GM18502 (cell line): ENCODE measurements around the gene KRT28.
"Not testable (repeated sequence)": the region's sequence is repeated elsewhere in the genome, so short reads cannot be mapped to it uniquely, and the experiment has no call there.

Experiments used
- ATAC-seq: cut with Tn5 transposase; IDR thresholded peaks from one replicate; pipeline ENCODE4 v1.9.1; 2021; ENCODE audit warnings: mild to moderate bottlenecking; ENCODE audit not compliant: unreplicated experiment, poor library complexity

KRT28 gene

DNA sequence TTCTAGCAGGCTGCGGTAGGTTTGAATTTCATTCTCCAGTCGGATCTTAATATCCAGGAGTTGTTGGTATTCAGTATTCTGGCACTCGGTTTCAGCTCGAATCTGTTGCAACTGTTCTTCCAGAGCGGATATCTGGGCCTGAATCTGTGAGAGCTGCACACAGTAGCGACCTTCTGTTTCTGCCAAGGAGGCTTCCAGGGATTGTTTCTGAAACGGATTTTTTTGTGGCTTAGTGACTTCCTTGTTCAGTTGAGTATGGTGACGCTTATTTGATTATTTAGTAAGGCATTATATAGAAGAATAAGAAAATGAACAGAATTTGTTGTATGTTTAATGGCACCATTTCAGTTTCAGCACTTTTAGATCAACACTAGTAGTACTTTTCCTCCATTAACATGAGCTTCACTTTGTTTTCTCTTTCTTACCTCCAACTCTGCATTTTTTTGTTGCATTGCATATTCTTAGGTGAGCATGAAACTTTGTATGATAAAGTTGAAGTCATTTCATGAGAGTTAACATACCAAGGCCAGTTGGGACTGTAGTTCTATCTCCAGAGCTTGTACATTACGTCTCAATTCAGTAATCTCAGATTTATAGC lies 19.9 kb upstream of the KRT28 start:
- no peak for ATAC-seq

DNA sequence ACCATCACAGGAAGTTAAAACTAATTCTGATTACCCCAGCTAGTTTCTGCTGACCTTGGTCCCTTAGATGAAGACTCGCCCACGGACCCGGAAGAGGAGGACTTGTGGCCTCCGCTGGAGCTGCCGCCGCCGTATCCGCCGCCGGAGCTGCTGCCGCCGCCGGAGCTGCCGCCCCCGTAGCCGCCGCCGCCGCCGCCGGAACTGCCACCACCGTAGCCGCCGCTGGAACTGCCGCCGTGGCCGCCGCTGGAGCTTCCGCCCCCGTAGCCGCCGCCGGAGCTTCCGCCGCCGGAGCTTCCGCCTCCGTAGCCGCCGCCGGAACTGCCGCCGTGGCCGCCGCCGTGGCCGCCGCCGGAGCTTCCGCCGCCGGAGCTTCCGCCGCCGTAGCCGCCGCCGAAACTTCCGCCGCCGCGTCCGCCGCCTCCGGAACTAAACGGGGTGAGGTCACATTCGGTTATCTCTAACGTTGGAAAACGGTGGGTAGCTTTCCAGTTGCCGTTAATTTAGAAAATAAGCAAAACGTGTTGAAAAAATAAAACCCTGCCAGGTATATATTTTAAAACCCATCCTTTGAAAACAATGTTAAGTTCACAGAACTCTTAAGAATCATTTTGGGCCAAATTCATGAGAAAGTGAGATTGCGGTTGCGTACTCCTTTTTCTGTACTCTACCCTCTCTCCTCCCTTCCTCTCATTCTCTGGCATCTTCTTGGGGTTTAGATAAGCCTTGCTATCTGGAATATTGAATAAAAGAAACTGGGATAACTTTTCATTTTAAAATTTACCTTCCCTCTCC lies 19.2 kb upstream of the KRT28 start:
- peak; percentile 76 for ATAC-seq

DNA sequence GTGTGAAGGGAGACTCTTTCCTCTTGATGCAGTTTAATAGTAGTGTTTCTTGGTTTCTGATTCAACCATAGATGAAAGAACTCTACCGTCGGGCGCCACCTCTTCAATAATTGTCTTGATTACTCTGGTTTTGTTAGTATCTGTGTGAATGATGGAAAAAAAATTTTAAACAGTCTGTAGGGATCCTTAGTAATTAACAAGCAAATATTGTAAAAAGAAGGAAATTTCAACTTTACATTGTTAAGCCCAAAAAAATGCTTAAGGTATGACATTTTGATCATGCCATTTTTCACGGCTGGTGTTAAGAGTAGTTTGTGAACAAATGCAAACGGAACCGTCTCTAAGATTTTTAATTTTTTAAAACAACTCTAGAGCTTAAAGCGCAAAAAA lies 18.6 kb upstream of the KRT28 start:
- ATAC-seq = no peak

DNA sequence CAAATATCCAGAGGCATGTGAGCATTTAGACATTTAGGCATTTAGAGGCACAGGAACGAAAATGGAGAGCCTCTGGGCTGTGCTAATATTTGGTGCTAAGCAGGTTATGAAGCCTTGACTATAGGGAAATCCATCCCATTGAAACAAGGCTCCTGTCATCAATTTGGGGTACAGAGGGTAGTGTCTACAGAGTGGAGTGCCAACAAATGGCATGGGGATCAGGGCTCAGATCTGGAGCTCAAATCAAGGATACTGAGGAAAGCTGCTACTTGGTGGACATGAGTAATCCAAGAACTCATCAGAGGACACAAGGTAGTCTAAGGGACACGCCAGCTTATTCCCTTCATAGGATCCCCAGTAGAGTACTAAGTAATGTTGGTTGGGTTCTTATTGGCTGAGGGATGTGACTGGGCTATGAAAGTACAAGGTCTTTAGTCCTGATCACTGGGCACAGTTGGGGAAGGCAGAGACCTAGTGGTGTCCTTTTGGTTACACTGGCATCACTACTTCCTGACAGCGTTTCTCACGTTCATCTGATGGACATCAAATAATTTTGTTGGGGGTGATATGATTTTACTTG lies 17.4 kb upstream of the KRT28 start:
- no peak for ATAC-seq

DNA sequence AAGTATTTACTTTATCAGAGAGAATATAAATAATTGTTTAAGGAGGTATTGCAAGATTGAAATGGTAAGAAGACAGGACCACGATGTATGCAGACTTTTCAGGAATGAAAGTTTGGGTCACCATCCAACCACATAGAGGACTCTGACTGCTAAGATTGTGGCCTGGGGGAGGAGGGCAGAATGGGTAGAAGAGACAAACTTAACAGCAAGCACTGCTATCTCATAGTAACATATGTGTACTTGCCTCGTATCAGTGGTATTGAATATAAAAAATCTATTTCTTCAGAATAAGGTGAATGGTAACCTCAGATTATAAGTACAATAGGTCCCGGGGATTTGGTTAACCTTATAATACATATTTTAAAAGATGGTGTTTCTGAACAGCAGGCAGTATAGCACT lies 16.8 kb upstream of the KRT28 start:
- no peak for ATAC-seq

DNA sequence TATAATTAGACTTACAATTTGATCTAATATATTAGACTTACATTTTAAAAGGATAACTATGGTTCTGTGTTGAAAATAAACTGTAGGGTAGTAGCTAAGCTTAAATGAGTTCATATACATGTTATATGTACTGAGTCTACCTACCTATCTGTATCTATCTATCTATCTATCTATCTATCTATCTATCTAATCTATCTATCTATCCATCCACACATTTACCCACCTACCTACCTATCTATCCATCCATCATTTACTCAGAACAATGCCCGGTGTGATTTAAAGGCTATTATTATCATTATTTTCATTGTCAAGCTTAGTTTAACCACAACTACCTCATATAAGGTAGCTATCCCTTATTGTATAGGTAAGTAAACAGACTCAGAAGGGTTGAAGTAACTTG lies 15.6 kb upstream of the KRT28 start:
- no peak for ATAC-seq

DNA sequence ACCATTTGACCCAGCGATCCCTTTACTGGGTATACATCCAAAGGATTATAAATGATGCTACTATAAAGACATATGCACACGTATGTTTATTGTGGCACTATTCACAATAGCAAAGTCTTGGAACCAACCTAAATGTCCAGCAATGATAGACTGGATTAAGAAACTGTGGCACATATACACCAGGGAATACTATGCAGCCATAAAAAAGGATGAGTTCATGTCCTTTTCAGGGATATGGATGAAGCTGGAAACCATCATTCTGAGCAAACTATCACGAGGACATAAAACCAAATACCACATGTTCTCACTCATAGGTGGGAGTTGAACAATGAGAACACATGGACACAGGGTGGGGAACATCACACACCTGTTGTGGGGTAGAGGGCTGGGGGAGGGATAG lies 14.9 kb upstream of the KRT28 start:
- ATAC-seq = not testable (repeated sequence)

DNA sequence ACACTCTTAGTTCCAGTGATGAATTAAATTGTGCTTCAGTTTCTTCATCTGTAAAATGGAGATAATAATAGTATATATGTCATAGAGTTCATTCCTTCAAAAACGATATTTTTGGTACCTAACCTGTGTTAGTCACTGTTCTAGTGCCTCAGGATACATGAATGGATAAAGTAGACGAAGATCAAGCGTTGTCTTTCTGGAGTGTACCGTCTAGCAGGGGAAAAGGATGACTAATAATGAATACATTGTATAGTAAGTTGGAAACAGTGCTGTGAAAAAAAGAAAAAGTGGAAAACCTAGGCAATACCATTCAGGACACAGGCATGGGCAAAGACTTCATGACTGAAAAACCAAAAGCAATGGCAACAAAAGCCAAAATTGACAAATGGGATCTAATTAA lies 14.0 kb upstream of the KRT28 start:
- ATAC-seq = no peak

DNA sequence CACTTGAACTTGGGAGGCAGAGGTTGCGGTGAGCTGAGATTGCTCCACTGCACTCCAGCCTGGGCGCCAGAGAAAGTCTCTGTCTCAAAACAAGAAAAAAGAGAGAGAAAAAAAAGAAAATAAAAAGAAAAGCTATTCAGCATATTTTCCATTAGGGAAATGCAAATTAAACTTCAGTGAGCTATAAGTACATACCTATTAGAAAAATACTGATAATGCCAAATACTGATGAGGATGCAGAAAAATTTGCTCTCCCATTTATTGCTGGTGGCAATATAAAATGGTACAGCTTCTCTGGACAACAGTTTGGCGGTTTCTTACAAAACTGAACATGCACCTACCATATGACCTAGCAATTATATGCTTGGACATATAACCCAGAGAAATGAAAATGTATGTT lies 12.9 kb upstream of the KRT28 start:
- ATAC-seq = no peak

DNA sequence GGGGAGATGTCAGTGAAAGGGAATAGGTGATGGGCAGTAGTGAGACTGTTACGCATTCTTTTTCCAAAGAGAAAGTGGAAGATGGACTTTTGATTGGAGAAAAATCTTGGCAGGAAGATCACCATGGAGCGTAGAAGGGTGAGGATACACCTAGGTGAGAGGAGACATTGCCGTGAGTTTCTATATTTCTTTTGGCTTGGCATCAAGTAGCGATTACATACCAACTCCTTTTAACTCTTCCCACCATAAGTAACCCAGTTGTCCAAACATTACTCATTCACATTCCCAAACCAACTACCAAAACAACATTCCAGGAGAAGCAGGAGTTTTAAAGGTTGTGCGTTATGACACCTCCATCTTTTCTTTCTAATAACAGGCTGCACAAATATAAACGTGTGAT lies 10.7 kb upstream of the KRT28 start:
- ATAC-seq = no peak

DNA sequence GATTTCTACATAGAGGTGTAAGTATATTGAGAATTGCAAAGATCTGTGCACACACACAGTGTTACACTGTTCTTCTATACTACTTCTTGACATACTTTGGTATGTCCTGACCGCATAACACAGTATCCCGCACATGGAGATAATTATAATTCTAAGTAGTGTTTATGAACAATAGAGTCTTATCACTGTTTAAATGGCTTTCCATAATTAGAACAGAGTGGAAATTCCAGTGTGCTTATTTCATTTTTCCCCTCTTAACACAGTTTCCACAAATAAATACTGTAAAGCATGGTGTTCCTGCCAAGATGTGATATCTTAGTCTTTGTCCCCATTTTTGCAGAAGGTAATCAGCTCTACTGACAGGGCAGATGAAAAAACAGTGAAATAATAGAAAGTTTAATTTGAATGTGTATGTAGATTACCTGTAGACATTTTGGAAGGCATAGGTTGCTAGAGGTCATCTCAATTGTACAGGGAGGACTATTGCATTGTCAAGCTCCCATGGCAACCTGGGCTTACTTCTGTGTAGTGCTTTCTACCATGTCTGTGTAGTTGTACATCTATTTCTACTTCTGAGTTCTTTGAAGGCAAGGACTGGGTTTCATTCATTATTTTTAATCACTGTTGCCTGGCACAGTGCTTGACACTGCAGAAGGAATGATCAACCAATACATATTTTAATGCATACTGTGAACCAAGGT lies 10.1 kb upstream of the KRT28 start:
- ATAC-seq = no peak

DNA sequence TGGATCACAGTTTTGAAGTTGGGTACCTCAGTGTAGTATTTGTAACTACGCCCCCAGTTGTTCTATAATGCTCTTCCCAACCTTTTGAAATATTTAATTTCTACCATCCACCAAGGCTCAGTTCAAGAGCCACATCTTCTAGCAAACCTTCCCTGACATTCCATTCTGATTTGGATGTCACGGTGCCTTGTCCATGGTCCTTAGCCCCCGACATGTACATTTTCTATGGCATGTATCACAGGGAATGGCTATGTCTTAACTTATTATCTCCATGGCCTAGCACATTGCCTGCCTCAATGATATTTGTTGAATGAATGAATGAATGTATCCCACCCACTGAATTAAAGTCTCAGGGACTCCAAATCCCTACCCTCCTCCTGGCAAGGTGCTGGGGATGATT lies 6.4 kb upstream of the KRT28 start:
- ATAC-seq = no peak

DNA sequence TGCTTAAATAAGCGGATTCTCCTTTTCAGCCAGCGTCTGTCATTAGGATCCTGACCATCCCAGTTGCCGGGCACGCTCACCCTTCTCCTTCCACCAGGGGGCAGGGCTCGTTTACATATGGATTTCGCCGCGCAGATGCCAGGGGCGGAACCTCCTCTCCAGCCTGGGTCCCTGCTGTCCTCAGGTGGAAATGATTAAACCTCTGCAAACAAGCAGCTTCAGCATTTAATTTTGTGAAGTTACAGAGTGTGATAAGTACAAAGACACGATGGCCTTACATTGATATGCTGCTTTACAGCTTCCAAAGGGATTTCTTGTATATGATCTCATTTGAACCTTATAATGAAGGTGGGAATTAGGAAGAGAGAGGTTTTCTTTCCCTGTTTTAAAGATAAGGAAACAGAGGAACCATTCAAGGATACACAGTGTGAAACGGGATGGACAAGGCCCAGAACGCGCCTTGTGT lies 3.9 kb upstream of the KRT28 start:
- ATAC-seq = no peak

DNA sequence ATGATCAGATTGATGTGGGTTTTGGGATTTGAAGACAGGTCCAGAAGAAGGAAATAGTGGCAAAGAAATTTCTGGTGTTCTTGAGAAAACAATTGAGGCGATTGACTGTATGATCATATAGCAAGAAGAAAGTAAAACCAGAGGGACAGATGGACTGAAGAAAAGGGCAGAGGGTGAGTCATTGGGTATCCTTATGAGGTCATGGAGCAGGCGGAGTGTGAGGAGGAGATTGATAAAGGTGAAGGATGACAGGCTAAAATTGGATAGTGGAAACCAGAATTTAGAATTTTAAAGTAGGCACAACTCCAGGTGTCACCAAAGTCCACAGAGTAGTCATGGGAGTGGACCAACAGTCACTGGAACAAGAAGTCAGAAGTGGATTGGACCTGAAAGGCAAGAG lies 1.4 kb upstream of the KRT28 start:
- no peak for ATAC-seq

DNA sequence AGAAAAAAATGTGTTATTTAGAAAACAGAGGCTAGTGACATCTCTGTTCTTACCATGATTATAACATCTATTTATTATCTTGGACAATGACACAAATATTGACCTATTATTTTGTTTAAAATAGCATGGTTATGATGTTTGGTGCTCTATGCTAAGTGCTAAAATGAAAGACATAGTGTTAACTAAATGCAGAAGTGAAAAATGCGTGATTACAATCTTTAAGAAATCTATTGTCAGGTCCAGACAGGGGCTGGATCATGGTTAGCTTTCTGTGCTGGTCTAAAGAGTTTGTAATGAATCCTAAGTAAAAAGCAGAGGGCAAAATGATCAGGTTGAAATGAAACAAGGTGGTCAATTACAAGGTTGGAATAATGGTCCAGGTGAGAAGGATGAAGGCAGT lies 622 bp upstream of the KRT28 start:
- ATAC-seq = no peak

DNA sequence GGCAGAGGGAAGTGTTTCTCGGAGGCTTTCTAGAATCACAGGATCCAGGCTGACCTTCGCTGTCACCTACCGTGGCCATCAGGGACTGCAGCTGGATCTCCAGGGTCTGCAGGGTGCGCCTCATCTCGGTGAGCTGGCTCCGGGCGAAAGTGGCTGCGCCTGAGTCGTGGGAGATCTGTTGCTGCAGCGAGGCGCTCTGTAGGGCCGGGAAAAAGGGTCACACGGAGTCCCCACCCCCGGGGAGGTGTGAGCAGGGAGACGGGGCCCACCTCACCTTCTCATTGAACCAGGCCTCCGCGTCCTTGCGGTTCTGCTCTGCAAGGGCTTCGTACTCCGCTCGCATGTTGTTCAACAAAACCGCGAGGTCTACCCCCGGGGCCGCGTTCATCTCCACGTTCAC lies 2.9 kb downstream of the KRT28 start:
- ATAC-seq = no peak

DNA sequence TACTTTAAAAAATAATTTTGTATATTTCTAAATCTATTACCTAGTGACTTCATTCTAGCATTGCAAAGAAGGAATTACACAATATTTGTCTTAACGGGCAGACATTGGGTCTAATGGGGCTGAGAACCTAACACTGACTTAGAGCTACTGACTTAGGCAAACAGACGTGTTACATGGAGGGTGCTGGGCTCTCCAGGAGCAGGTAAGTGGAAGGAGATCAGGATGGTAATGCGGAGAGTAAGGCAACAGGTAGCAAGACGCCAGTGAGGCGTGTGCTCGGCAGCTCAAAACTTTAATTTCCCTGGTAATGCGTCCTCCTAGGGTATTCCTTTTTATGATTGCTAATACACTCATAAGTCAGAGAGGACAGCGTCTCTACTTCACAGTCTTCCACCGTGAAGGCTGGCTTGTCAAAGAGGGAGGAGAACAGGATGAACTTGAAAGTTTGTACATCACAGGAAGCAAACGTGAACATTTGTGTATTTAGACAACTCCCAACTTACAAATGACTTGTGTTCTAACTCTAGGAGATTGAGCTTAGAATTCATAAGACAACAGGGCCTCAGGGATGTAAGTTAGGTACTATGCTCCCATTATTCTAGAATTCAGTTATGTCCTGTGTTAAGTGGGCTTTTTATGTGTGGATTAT lies 4.6 kb downstream of the KRT28 start:
- ATAC-seq = no peak

DNA sequence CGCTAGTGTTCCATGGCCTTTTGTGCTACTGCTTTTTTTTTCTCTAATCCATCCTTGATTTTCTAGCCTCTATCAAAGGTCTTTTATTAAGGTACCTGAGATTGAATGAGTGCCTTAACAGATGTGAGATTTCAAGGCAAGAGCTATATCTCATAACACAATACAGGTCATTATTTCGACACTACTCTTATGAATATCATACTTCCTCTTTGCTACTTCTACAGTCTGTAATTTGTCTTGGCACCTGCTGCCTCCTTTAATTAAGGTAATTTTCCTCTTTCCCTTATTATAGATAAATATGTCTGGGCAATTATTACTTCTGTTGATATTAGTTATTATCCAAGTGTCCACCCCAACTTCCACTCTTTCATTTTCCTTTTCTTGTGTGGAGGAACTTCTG lies 5.3 kb downstream of the KRT28 start:
- ATAC-seq = no peak

DNA sequence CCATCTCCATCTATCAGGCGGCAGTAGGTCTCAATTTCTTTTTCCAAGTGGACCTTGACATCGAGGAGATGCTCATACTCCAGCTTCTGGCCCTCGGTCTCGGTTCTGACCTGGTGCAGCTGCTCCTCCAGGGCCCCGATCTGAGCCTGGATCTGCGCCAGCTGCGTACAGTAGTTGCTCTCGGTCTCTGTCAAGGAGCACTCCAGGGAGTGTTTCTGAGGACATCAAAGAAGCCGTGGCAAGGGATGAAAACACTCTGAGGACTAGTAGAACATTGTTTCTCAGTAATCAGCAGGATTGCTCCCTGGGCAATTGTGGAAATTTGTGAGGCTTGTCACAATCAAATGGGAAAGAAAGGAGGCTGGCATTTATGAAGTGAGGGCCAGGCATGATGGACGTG lies 5.9 kb downstream of the KRT28 start:
- ATAC-seq = no peak

DNA sequence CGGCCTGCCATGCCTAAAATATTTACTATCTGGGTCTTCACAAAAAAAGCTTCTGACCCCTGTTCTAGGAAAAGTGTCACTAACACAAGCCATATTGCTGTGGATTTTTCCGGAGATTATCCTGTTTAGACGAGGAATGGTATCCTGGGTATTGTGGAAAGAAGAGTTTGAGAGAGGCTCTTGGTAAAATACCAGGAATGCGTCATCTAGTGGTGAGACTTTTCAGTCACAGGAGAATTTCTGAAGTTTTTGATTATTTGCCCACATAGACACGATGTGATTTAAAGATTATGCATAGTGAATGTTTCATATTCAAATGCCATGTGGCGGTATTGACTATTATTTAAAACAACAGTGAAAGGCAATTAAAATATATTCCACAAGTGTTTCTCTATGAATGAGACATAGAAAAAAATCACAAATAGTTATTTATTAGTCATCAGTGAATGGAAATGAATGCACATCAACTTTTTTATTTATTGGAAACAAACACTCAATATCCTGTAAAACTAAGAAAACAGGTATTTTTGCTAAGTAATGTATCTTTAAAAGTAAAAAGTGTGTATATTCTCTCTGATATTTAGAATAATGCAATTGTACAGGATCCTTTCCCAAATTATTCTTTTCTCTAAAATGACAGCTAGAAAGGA lies 7.8 kb downstream of the KRT28 start:
- ATAC-seq = no peak
